ENCODE results near the gene DPPA3.
"Not testable (repeated sequence)": the region's sequence is repeated elsewhere in the genome, so short reads cannot be mapped to it uniquely, and the experiment has no call there.

The DPPA3 gene

DNA sequence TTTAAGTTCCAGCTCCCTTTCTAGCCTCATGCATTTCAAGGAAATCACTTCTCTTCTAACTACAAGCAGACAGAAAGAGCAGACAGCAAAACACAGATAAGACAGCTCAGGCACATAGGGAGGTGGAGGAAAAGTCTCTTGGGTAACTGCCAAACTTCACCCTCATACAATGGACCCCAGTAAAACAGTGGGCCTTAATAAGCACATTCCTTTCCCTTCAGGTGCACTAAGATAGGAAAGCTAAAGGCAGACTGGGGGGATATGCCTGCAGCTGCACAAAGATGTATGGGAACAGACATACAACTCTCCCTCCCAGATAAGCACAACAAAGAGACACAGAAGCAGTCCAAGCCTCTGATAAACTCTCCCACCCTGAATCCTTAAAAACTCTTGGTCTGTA is 19.8 kb downstream of the DPPA3 start:
- DNase-seq (ENCODE audit: low read depth), result not testable (repeated sequence)

DNA sequence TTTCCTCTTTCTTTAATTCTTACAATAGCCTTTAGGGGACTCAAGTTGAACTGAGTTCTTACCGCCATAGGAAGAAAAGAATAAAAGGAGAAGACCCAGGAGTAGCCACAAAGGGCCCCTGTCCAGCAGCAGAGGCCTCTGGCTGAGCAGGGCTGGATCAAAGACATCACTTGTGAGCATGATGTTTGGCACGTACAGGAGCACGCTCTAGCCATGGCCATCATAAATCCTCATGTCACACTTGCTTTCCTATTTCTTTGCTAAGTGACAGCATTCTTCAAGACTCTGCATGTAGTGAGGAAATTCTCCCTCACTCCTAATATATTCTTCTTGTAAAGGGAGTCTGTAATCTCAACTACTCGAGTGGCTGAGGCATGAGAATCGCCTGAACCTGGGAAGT is 20.3 kb downstream of the DPPA3 start:
- DNase-seq (ENCODE audit: low read depth), result no peak

DNA sequence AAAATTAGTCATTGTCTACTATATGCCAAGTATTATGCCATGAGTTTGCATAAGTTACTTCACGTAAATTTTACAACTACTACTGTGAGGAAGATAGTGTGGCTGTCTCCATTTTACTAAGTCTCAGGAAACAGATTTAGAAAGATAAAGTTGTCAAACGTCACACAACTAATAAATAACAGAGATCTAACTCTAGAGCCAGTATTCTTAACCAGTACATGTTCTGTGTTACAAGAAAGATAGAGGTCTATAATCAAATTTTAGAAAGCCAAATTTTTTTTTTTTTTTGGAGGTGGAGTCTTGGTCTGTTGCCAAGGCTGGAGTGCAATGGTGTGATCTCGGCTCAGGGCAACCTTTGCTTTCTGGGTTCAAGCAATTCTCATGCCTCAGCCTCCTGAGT is 21.8 kb downstream of the DPPA3 start:
- DNase-seq (ENCODE audit: low read depth), result no peak

DNA sequence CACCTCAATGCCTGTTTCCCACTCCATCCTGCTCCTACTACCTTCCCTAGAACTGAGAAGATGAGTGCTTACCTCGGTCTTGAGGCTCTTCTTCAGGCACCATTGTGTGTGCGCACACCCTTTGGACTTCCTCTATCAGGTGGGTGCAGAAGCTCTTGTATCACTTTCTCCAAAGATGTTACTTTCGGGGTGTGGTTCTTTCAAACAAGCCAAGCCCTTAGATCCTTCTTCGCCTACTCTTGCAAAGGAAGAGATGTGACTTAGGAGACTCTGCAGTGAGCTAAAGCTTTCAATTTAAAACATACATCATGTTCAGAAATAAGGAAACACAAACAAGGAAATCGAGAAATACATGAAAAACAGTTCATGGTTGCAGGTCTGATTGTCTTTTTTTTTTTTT is 36.0 kb downstream of the DPPA3 start, which contains the start of gene CLEC4C:
CLEC4C (minus strand) TSS at position 130 of the 400 bp plus-strand sequence; CDS start at position 103, 27 bp downstream.
- no peak for DNase-seq (ENCODE audit: low read depth)

DNA sequence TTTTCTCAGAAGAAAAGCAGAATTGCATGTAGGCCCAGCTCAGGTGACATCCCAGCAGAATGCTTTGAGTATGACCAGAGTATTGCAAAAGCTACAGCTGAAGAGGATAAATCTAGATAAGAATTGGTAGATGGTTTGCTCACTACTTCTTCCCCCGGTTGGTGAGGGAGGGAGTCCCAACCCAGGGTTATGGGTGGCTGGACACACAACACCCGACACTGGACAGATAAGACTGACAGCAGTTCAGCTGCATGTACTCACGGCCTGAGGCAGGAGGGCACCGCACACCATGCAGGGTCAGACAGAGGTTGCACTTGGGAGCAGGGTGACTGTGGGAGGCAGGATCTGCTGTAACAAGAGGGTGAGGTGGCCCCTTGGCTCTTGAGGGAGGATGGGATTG is 37.6 kb downstream of the DPPA3 start:
- DNase-seq (ENCODE audit: low read depth), result no peak

DNA sequence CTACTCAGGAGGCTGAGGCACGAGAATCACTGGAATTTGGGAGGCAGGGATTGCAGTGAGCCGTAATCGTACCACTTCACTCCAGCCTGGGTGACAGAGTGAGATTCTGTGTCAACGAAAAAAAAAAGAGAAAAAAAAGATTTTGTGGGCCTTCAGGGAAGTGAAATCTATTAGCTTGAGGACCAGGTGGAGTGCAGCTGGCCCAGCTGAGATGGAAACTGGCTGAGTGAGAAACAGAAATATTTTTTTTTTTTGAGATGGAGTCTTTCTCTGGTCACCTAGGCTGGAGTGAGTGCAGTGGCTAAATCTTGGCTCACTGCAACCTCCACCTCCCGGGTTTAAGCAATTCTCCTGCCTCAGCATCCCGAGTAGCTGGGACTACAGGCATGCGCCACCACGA is 38.2 kb downstream of the DPPA3 start:
- DNase-seq (ENCODE audit: low read depth), result no peak

DNA sequence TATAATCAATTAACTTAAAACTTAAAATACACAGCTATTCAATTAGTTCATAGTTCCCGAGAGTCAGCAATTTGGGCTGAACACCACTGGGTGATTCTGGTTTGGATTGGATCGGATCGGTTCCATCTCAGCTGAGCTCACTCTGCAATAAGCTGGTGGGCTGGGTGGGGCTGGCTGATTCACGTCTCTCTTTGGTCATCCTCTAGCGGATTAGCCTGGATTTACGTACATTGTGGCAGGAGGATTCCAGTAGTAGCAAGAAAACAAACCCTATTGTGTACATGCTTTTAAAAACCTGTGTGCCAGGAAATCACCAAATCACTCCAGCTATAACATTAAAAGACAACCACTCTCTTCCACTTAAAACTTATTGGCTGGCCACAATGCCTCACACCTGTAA is 39.1 kb downstream of the DPPA3 start:
- no peak for DNase-seq (ENCODE audit: low read depth)

DNA sequence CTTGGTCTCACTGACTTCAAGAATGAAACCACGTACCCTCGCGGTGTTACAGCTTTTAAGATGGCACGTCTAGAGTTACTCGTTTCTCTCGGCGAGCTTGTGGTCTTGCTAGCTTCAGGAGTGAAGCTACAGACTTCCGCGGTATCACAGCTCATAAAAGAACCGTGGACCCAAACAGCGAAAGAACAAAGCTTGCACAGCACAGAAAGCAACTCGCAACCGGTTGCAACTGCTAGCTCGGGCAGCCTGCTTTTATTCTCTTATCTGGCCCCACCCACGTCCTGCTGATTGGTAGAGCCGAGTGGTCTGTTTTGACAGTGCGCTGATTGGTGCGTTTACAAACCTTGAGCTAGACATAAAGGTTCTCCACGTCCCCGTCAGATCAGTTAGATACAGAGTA is 40.2 kb downstream of the DPPA3 start:
- no peak for DNase-seq (ENCODE audit: low read depth)

DNA sequence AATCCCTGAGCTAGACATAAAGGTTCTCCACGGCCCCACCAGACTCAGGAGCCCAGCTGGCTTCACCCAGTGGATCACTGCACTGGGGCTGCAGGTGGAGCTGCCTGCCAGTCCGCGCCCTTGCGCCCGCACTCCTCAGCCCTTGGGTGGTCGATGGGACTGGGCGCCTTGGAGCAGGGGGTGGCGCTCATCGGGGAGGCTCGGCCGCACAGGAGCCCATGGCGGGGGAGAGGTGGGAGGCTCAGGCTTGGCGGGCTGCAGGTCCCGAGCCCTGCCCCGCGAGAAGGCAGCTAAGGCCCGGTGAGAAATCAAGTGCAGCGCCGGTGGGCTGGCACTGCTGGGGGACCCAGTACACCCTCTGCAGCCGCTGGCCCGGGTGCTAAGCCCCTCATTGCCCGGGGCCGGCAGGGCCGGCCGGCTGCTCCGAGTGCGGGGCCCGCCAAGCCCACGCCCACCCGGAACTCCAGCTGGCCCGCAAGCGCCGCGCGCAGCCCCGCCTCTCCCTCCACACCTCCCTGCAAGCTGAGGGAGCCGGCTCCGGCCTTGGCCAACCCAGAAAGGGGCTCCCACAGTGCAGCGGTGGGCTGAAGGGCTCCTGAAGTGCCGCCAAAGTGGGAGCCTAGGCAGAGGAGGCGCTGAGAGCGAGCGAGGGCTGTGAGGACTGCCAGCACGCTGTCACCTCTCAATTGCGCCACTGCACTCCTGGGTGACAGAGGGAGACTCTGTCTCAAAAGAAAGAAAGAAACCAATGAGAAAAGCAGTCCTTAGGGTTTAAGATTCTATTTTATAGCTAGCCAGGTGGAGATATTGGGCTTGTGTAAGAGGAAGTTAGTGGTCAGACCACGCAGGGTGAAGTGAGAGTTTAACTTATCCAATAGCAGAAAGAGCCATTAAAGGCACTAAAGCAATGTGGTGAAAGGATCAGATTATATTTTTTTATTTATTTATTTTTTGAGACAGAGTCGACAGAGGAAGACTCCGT is 41.0 kb downstream of the DPPA3 start:
- not testable (repeated sequence) for DNase-seq (ENCODE audit: low read depth)

DNA sequence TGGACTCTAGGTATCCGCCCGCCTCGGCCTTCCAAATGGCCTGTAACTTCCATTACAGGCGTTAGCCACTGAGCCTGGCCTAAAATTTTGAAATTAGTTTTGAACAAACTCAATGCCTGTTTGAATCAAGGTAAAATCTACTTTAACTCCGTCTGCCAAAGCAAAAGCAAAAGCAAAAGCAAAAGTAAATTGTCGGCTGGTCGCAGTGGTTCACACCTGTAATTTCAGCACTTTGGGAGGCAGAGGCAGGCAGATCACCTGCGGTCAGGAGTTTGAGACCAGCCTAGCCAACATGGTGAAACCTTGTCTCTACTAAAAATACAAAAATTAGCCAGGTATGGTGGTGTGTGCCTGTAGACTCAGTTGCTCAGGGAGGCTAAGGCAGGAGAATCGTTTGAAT is 44.4 kb downstream of the DPPA3 start:
- not testable (repeated sequence) for DNase-seq (ENCODE audit: low read depth)

DNA sequence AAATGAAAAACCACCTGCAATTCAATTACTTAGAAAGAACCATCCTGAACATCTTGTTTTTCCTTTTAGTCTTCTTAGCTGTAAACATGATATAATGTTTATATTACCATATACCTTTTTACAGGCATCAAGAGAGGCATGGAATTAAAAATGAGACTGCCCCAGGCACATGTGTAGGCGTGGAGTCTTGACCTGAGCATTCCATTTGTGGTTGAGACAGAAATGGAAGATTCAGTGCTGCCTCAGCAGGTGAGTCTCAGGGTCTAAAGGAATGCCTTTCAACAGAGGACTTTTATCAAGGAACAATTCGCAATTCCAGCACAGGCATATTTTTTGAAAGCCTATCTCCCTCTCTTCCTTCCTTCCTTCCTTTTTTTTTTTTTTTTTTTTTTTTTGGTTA is 45.8 kb downstream of the DPPA3 start:
- no peak for DNase-seq (ENCODE audit: low read depth)

DNA sequence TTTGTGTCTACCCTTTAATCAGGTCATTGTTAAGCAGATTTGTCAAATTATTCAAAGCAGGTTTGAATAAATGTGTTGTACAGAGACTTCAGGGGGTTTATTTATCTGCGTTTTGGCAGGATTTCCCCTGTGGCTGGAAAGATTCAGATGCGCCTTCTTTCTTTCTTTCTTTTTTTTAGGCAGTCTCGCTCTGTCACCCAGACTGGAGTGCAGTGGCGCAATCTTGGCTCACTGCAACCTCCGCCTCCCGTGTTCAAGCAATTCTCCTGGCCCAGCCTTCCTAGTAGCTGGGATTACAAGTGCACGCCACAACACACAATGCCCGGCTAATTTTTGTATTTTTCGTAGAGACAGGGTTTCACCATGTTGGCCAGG is 47.5 kb downstream of the DPPA3 start:
- no peak for DNase-seq (ENCODE audit: low read depth)

Measured in HS-27A (cell line).